NCI-H1105 treated with DMSO at 0.1 percent for 48 hours (cell line): ENCODE measurements around the gene AHDC1.

Experiments
- DNase-seq: peaks from one replicate; lab custom pipeline; 2025; lab: John Stamatoyannopoulos, UW

The AHDC1 gene

GRCh38 chr1:27584453-27584852 is 19.5 kb downstream of the AHDC1 start:
- no peak for DNase-seq

GRCh38 chr1:27583479-27583878 is 20.5 kb downstream of the AHDC1 start:
- no peak for DNase-seq

DNA sequence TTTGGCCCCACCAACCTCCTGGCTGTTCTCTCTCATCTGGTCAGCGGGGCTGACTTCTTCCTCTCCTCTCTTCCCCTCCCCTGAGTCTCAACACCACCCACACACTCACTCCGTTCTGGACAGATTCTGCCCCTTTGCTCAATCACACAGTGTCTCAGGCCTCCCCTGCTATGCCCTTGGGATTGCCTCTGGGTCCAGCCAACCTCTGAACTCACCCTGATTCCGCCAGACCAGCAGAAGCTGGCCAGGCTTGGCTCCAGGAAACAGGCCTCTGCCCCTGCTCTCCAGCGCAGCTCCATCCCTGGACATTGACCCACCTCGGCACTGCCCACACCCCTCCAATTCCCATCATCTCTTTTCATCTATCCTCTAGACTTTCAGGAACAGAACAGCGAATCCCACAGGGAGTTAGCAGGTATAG is 22.1 kb downstream of the AHDC1 start:
- DNase-seq = no peak

DNA sequence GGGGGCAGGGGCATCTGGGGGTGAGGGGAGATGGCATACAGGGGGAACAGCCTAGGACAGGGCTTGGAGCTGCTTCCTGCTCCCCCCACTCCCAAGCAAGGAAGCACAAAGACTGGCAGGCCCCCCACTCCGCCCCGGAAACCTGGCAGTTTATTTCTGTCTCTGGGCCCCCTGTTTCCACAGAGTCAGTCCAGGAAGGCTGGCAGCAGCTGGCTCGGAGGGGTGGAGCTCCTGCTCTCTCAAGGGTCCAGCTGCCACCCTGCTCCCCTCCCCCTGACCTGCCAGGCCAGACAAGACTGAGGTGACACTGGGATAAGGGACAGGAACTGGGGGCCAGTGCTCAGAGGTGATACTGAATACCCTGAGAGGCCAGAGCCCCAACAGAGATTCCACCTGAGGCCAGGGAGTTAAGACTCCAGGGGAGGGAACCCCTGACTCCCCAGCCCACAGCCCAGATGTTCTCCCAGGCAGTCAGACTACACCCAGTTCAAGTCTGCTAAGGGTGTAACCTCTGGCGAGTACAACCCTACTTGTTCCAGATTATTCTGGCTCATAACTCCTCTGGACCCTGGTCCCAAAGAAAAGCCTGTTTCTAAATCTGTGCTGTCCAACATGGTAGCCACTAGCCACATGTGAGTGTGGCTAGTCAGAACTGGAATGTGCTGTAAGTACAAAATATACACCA is 26.3 kb downstream of the AHDC1 start:
- DNase-seq = peak; percentile 38

DNA sequence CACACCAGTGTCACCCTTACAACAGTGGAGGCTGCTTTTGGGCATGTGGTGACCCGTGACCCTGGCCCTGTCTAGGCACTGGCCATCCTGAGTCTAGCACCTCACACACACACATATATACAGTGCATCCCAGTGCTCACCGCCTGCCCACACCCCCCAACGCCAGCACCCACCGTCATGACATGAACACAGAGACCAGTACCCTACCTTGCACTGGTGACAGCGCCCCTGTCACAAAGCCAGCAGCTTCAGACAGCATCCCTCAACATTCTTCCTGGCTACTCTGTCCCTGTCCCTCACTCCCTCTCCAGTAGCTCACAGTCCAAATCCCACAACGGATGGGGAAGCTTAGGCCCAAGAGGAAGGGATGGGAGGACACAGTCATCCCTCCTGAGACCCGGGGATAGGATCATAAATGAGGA is 27.1 kb downstream of the AHDC1 start:
- no peak for DNase-seq

DNA sequence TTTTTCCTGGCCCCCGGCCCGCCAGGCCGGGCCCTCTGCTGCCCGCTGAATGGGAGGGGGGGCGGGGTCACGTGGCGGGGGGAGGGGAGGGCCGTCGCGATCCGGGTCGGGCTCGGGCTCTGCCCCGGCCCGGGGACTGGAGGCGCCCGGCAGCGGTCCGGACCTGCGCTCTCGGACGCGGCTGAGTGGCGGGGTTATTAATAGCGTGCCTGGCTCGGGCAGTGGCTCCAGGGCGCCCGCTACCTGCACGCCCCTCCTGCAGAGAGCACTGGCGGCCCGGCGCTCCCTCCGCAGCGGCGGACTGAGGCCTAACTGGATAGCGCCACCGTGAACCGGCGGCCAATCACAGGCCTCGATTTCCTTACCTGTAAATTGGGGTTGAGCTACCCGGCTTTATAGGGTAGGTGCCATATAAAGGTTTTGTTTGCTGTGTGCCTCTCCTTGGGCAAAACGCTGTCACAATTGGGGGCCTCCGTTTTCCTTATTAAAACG is 28.1 kb downstream of the AHDC1 start:
- no peak for DNase-seq

GRCh38 chr1:27574871-27575831 is 28.8 kb downstream of the AHDC1 start:
- DNase-seq = peak; percentile 89

DNA sequence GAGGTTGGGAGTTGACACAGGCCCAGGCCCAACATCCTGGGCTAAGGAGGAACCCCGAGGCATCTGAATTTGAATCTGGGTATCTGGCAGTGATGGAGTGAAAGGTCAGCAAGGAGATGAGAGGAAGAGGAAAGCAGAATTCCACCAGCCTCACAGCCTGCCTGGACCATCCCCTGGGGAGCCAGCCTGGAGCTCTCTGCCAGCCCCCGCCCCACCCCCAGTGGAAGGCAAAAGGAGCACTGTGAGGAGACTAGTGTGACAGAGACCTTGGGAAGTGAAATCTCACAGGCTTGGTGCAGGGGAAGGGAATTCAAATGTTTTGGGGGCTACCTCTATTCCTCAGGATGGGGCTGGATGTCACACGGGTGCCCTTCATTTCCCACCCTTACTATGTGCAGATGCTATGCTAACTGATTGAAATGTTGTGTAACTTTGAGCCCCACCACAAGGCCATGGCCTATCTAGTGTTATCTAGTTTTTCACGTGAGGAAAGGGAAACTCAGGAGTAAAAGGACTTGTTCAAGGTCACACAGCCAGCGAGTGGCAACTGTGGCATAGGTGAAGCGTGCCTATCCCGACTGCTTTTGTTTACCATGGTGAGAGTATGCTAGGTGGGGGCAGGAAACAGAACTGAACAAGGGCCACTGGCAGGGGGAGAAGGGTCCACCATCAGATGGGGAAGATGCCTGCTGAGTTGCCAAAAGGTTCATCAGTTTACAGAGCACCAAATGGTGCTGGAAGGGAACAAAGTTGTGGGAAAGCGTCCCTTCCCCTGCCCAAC is 29.8 kb downstream of the AHDC1 start:
- no peak for DNase-seq

- no peak for DNase-seq
Measured at GRCh38 chr1:27572679-27573426, 31.1 kb downstream of the AHDC1 start.

DNA sequence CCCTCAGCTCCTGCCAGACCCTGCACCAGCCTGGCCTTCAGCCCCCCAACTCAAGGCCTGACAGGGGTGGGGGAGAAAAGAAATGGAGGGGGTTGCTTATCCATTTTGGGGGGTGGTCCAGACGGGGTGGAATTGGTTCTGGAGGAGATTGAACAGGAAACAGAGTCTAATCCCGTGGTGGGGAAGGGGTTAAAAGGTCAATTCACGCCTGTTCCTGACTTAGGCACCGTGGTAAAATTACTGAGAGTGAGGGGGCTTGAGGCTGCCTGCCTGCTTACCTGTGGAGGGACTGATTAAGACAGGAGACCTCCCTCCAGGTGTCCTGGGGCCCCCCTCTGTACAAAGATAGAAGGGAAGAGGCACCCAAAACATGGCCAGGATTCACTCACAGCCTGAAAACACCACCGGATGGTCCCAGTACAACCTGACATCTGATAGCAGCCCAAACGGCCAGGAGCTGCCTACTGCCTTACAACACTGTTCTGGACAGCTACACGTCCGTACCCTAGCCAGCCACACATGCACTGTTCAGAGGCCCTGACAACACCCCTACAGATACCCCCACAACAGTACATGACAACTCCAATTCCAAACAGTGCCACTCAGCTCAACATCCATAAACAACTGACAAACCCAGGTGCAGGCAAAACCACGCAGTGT is 31.8 kb downstream of the AHDC1 start:
- DNase-seq = no peak

DNA sequence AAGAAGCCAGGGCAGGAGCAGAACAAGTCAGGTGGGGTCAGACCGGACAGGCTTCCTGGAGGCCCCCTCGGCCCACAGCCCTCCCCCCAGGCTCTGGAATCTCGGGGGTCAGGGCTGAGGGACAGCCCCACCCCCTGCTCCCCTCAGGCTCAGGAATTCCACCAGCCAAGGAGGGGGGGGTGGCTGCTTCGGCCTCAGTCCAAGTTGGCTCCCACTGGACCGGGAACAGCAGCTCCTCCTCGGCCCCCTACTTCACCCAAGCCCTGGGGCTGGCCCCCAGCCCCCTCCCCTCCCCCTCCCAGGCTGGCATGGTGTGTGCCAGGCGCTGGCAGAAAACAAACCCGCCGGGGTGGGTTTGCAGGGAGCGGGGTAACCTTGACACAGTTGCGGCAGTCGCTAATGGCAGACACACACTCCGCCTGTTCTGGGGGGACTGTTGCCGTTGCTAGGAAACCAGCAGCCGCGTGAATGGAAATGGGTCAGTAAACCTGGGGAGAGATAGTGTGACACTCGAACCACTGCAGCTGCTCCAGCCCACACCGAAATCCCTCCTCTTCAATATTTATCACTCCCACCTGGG is 32.4 kb downstream of the AHDC1 start:
- no peak for DNase-seq

DNA sequence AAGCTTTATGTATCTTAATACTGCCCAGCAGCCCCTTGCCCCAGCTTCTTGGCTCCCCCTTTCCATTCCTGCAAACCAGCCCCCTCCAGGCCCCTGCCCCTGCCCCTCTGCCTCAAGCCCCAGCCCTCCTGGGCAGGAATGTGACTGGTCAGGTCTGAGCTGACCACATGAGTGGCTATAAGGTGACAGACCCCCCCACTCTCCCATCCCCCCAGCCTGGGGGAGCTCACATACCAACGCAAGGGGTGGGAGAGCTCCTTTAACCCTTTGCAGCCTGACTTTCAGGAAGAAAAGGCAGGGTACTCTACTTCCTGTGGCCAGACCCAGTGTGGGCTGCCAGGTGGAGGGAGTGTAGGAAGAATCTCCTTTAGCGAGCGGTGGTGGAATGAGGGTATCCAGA is 33.2 kb downstream of the AHDC1 start:
- DNase-seq = no peak

- no peak for DNase-seq
Measured at GRCh38 chr1:27570356-27570755, 33.6 kb downstream of the AHDC1 start.

GRCh38 chr1:27569506-27570291 is 34.2 kb downstream of the AHDC1 start:
- DNase-seq = no peak

DNA sequence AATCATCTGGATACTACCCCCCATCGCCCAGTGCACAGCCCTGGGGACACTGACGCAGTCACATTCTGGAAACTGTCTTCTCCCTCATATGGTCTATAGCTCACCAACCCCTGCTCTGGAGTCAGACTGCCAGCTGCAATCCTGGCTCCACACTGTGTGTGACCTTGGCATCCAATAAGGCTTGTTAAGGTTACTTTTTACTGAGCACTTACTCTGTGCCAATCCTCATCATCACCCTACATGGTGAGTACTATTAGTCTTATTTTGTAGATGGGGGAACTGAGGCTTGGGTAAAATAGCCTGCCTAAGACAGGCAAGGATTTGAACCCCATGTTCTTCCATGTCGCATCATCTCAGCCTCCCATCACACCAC is 34.9 kb downstream of the AHDC1 start:
- DNase-seq = no peak

DNA sequence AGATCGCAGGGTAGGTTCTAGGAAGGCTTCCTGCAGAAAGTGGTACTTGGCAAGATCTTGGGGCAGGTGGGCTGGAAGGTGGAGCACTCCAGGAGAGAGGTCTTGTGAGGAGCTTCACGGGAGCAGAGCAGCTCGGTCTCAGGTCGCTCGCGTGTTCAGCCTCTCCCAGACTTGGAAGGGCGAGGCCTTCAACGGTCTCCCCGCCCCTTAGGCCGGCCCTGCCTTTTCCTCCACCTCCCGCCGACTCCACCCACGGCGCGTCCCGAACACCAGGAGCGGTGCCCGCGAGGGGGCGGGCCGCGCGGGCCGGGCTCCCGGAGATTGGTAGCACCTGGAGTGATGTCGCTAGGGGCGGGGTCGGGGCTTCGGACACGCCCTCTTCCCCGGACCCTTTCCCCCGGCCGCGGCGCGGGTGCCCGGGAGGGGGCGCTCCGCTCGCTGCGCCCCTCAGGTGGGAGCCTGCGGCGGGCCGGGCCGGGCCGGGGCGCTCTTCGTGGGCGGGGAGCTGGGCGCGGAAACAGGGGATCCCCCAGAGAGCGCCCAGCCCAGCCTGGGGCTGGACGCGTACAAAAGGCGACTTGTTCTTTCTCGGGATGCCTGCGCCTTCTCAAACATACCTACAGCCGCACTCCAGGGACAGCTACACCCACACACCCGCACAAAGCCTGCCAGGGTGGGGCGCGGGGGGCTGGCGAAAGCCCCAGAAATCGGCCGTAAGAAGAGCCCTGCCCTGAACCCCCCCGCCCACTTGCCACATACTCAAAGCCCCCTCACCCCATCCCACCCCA is 35.5 kb downstream of the AHDC1 start:
- peak; percentile 93 for DNase-seq

GRCh38 chr1:27567971-27568299 is 36.0 kb downstream of the AHDC1 start:
- DNase-seq = no peak

DNA sequence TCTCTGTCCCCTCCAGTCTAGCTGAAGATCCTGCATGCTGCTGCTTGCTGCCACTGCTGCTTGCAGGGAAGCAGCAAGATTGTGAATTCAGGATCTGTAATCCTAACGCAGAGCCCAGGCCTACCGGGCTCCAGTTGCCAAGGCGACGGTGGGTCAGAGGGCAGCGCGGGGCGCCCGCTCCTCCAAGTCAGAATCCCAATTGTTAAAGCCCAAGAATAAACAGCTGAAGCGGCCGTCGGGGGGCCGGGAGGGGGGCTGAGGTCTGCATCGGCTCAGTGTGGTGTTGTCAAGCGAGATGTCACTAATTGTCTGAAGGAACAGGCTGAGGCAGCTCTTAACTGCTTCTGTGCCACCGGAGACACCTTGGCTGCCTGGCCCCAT is 36.8 kb downstream of the AHDC1 start:
- DNase-seq = no peak

GRCh38 chr1:27566462-27567145 is 37.3 kb downstream of the AHDC1 start:
- no peak for DNase-seq
